H1 (cell line): ENCODE measurements around the gene POU6F2. TPM values are rescaled to one million over a fixed set of nuclear protein-coding genes. Genes with fewer than 3 reads are reported as not detected.
A peak's percentile ranks its signal among the peaks of the same experiment; 100 is the strongest.

Experiments
- CTCF ChIA-PET: fragments of 300-600 bp; sonication (Branson Sonifier 250); formaldehyde crosslinking; loops from one replicate; lab custom pipeline; 2021; ENCODE audit not compliant: partially characterized antibody; lab: Charles Lee
- POLR2A ChIA-PET: fragments of 300-600 bp; sonication (Branson Sonifier 250); formaldehyde crosslinking; loops from one replicate; lab custom pipeline; 2021; ENCODE audit warnings: inconsistent platforms; ENCODE audit not compliant: partially characterized antibody; lab: Charles Lee
- DNase-seq, 2 experiments: peaks; one replicate each; pipeline versions ENCODE4 v3.0.0 to v3.0.0-alpha.2; 2010 to 2022; ENCODE audit warnings: low spot score in 2 of 2, low read depth in 1 of 2, mixed read lengths in 1 of 2
- FAIRE-seq: peaks from 2 replicates; lab custom pipeline; 2011; peaks lifted over from hg19 to GRCh38; lab: Jason Lieb, UNC
- H2AFZ ChIP-seq: 2 replicates; pipeline ENCODE4 v1.8.1; 2012; ENCODE audit warnings: low read length, inconsistent platforms
- H2AK5ac ChIP-seq: 2 replicates; pipeline ENCODE4 v1.6.1; 2013; ENCODE audit warnings: low read depth, low read length
- H2BK120ac ChIP-seq: replicated peaks from 2 replicates; pipeline ENCODE3; 2013; ENCODE audit warnings: low read depth, low read length, inconsistent platforms
- H2BK12ac ChIP-seq: 2 replicates; pipeline ENCODE4 v1.6.1; 2013; ENCODE audit warnings: low read depth, low read length
- H2BK15ac ChIP-seq: 2 replicates; pipeline ENCODE4 v1.6.1; 2013; ENCODE audit warnings: low read length
- H2BK20ac ChIP-seq: 2 replicates; pipeline ENCODE4 v1.6.1; 2013; ENCODE audit warnings: low read length
- H2BK5ac ChIP-seq: 2 replicates; pipeline ENCODE4 v1.6.1; 2013; ENCODE audit warnings: low read depth, low read length
- H3K14ac ChIP-seq: 2 replicates; pipeline ENCODE4 v1.6.1; 2013; ENCODE audit warnings: inconsistent platforms; ENCODE audit not compliant: insufficient read length
- H3K18ac ChIP-seq: 2 replicates; pipeline ENCODE4 v1.6.1; 2013; ENCODE audit warnings: low read length; ENCODE audit errors: extremely low read depth
- H3K23ac ChIP-seq: 2 replicates; pipeline ENCODE4 v1.6.1; 2013; ENCODE audit warnings: inconsistent platforms; ENCODE audit not compliant: insufficient read length
- H3K23me2 ChIP-seq: 2 replicates; pipeline ENCODE4 v1.6.1; 2013; ENCODE audit warnings: low read depth, low read length
- H3K27ac ChIP-seq: 2 replicates; pipeline ENCODE4 v1.6.1; 2011; ENCODE audit warnings: low read depth, low read length, inconsistent platforms
- H3K27me3 ChIP-seq, 4 experiments: replicated peaks in 1 of 4; 1 replicate in 1 of 4; 2 replicates in 3 of 4; pipeline versions ENCODE4 v1.6.1 to v1.8.1; 2011 to 2013; ENCODE audit warnings: low read length in 3 of 4, mild to moderate bottlenecking in 3 of 4, inconsistent platforms in 2 of 4, mixed read lengths in 2 of 4, moderate library complexity in 1 of 4; ENCODE audit not compliant: control insufficient read depth in 3 of 4, insufficient read depth in 3 of 4; ENCODE audit errors: extremely low read depth in 1 of 4
- H3K36me3 ChIP-seq, 4 experiments: 2 replicates each; pipeline versions ENCODE4 v1.6.1 to v1.8.1; 2011 to 2013; ENCODE audit warnings: mild to moderate bottlenecking in 4 of 4, low read length in 3 of 4, moderate library complexity in 2 of 4, control low read depth in 1 of 4, inconsistent platforms in 1 of 4; ENCODE audit not compliant: insufficient read depth in 4 of 4, control insufficient read depth in 2 of 4
- H3K4ac ChIP-seq: replicated peaks from 2 replicates; pipeline ENCODE3; 2013; ENCODE audit warnings: low read length, low read depth, mixed read lengths, inconsistent platforms; ENCODE audit not compliant: insufficient read length
- H3K4me1 ChIP-seq, 4 experiments: replicated peaks in 1 of 4; 1 replicate in 1 of 4; 2 replicates in 3 of 4; pipeline versions ENCODE4 v1.6.1 to v1.8.1; 2011 to 2013; ENCODE audit warnings: low read length in 3 of 4, inconsistent platforms in 2 of 4, mixed read lengths in 1 of 4; ENCODE audit not compliant: insufficient read depth in 4 of 4, control insufficient read depth in 3 of 4
- H3K4me2 ChIP-seq, 2 experiments: 2 replicates each; pipeline versions ENCODE4 v1.6.1 to v1.8.1; 2011 to 2013; ENCODE audit warnings: low read depth in 2 of 2, low read length in 2 of 2, control low read depth in 1 of 2, inconsistent platforms in 1 of 2, mild to moderate bottlenecking in 1 of 2; ENCODE audit not compliant: insufficient read depth in 1 of 2
- H3K4me3 ChIP-seq, 4 experiments: fragments of 200-600, 300-600 bp in 1 of 4; sonication (generic), shearing (Covaris generic), sonication (Bioruptor Twin) in 1 of 4; 2 replicates each; pipeline versions ENCODE4 v1.5.1 to v1.8.1; 2011 to 2016; ENCODE audit warnings: low read length in 4 of 4, low read depth in 3 of 4, control low read depth in 2 of 4, inconsistent platforms in 2 of 4, mild to moderate bottlenecking in 2 of 4, mixed read lengths in 1 of 4, moderate library complexity in 1 of 4; ENCODE audit not compliant: insufficient read depth in 2 of 4; ENCODE audit errors: extremely low read depth in 1 of 4
- H3K56ac ChIP-seq: replicated peaks from 2 replicates; pipeline ENCODE3; 2013; ENCODE audit warnings: low read depth, mild to moderate bottlenecking, mixed read lengths, low read length, inconsistent platforms; ENCODE audit not compliant: insufficient read length
- H3K79me1 ChIP-seq: 2 replicates; pipeline ENCODE4 v1.6.1; 2013; ENCODE audit warnings: low read depth, low read length, control low read depth
- H3K79me2 ChIP-seq, 2 experiments: 2 replicates each; pipeline versions ENCODE4 v1.6.1 to v1.8.1; 2012 to 2013; ENCODE audit warnings: low read length in 2 of 2, mild to moderate bottlenecking in 2 of 2, inconsistent platforms in 1 of 2; ENCODE audit not compliant: insufficient read depth in 2 of 2, control insufficient read depth in 1 of 2
- H3K9ac ChIP-seq, 4 experiments: replicated peaks in 1 of 4; 1 replicate in 1 of 4; 2 replicates in 3 of 4; pipeline versions ENCODE4 v1.6.1 to v1.8.1; 2011 to 2013; ENCODE audit warnings: low read depth in 3 of 4, low read length in 3 of 4, control low read depth in 2 of 4, mild to moderate bottlenecking in 2 of 4, moderate library complexity in 2 of 4, inconsistent platforms in 1 of 4; ENCODE audit errors: extremely low read depth in 1 of 4
- H3K9me3 ChIP-seq, 2 experiments: 2 replicates each; pipeline versions ENCODE4 v1.6.1 to v1.8.1; 2012 to 2013; ENCODE audit warnings: mild to moderate bottlenecking in 2 of 2, moderate library complexity in 2 of 2, control low read depth in 1 of 2, inconsistent platforms in 1 of 2, low read depth in 1 of 2, low read length in 1 of 2, mixed read lengths in 1 of 2; ENCODE audit not compliant: insufficient read depth in 2 of 2
- H4K20me1 ChIP-seq, 2 experiments: replicated peaks in 1 of 2; 2 replicates each; pipeline versions ENCODE3 to v1.8.1; 2011 to 2013; ENCODE audit warnings: inconsistent platforms in 2 of 2, low read length in 2 of 2, mild to moderate bottlenecking in 1 of 2; ENCODE audit not compliant: insufficient read depth in 2 of 2, control insufficient read depth in 1 of 2
- H4K5ac ChIP-seq: 2 replicates; pipeline ENCODE4 v1.6.1; 2013; ENCODE audit warnings: low read length, low read depth, mixed read lengths, inconsistent platforms; ENCODE audit not compliant: insufficient read length
- H4K8ac ChIP-seq: 2 replicates; pipeline ENCODE4 v1.8.0; 2013; ENCODE audit warnings: mild to moderate bottlenecking, moderate library complexity, low read length, inconsistent platforms; ENCODE audit not compliant: insufficient read depth; ENCODE audit errors: extremely low read depth
- H4K91ac ChIP-seq: replicated peaks from 2 replicates; pipeline ENCODE3; 2013; ENCODE audit warnings: low read length, mixed read lengths, inconsistent platforms; ENCODE audit not compliant: insufficient read length
- ATF3 ChIP-seq: IDR thresholded peaks from 2 replicates; pipeline ENCODE4 v1.6.1; 2011; ENCODE audit warnings: low read depth, mild to moderate bottlenecking, low read length; ENCODE audit not compliant: insufficient read depth
- CEBPB ChIP-seq: IDR thresholded peaks from 2 replicates; pipeline ENCODE4 v1.6.1; 2012; ENCODE audit warnings: low read depth, low read length
- CHD2 ChIP-seq: IDR thresholded peaks from 2 replicates; pipeline ENCODE4 v1.6.1; 2012; ENCODE audit warnings: low read length, improper control_type of control experiment
- E2F6 ChIP-seq: IDR thresholded peaks from 2 replicates; pipeline ENCODE4 v1.6.1; 2012; ENCODE audit warnings: inconsistent platforms
- GTF2F1 ChIP-seq: IDR thresholded peaks from 2 replicates; pipeline ENCODE4 v1.6.1; 2012; ENCODE audit warnings: low read depth, low read length, improper control_type of control experiment, borderline replicate concordance
- KDM1A ChIP-seq: fragments of 200-600, 300-600 bp; sonication (generic); IDR thresholded peaks from 2 replicates; pipeline ENCODE4 v1.7.1; 2016; ENCODE audit warnings: mild to moderate bottlenecking, low read length, borderline replicate concordance
- NANOG ChIP-seq: IDR thresholded peaks from 2 replicates; pipeline ENCODE4 v1.6.1; 2011; ENCODE audit warnings: low read length, low read depth, mild to moderate bottlenecking, inconsistent platforms; ENCODE audit not compliant: insufficient read depth, poor library complexity, severe bottlenecking
- PHF8 ChIP-seq: fragments of 200-600 bp; sonication (generic); conservative IDR thresholded peaks from 2 replicates; pipeline ENCODE4 v1.7.1; 2012; ENCODE audit warnings: low read depth, mild to moderate bottlenecking, inconsistent platforms, low read length, moderate library complexity
- POLR2A ChIP-seq, 2 experiments: IDR thresholded peaks; 1 replicate in 1 of 2; 2 replicates in 1 of 2; pipeline ENCODE4 v1.6.1; 2011; ENCODE audit warnings: low read depth in 2 of 2, low read length in 2 of 2, mild to moderate bottlenecking in 2 of 2; ENCODE audit errors: control extremely low read depth in 1 of 2
- POU5F1 ChIP-seq: IDR thresholded peaks from 2 replicates; pipeline ENCODE4 v1.6.1; 2011; ENCODE audit warnings: low read depth, mild to moderate bottlenecking, low read length, moderate library complexity
- SIRT6 ChIP-seq: IDR thresholded peaks from one replicate; pipeline ENCODE4 v1.7.1; 2012; ENCODE audit warnings: low read length, inconsistent platforms
- SIX5 ChIP-seq: IDR thresholded peaks from 2 replicates; pipeline ENCODE4 v1.6.1; 2011; ENCODE audit warnings: mild to moderate bottlenecking, low read depth, low read length
- SP2 ChIP-seq: IDR thresholded peaks from 2 replicates; pipeline ENCODE4 v1.6.1; 2012; ENCODE audit warnings: mild to moderate bottlenecking, low read length, inconsistent platforms
- TBP ChIP-seq: IDR thresholded peaks from 2 replicates; pipeline ENCODE4 v1.6.1; 2011; ENCODE audit warnings: low read depth, low read length, improper control_type of control experiment
- WGBS, 2 experiments: shearing (Covaris generic) in 1 of 2; methylation state at CpG; one replicate each; pipeline versions ENCODE4 v1.1.6 to v1.1.7; 2013 to 2015; ENCODE audit warnings: low lambda C conversion rate in 2 of 2, mixed read lengths in 2 of 2, inconsistent platforms in 1 of 2, low coverage in 1 of 2, missing lambda C conversion rate in 1 of 2; ENCODE audit not compliant: insufficient replicate concordance in 2 of 2, insufficient coverage in 1 of 2, insufficient read length in 1 of 2; ENCODE audit errors: extremely low coverage in 1 of 2, missing lambda C conversion rate in 1 of 2; 5-methylcytosine and 5-hydroxymethylcytosine counted together
- polyA plus RNA-seq, 7 experiments: library from polyadenylated mRNA; depleted of rRNA in 3 of 7; stranded (reverse) in 5 of 7; unstranded in 2 of 7; fragments of >200 nt in 5 of 7; fragments of 200-250 nt in 2 of 7; gene quantifications; 1 replicate in 5 of 7; 2 replicates in 1 of 7; 4 replicates in 1 of 7; pipeline versions ENCODE4 v1.2.1 to v1.2.3, GENCODE V29; 2011 to 2013; ENCODE audit warnings: missing spikeins in 2 of 7, mixed read lengths in 2 of 7
- total RNA-seq: library from RNA; stranded (reverse); fragmentation: NEBNext Ultra II Directional; extraction: Animal tissue kit (Norgen Biotek cat#: 25700); gene quantifications from 2 replicates; pipeline ENCODE4 v1.2.1, GENCODE V29; 2021

POU6F2 gene
- total and polyA plus RNA-seq, 2 of the 8 experiments (the other 6 are each of a cell fraction or from before 2014, with no cell fraction given), result 1.1 to 2.0 TPM

GRCh38 chr7:39187130-39187529 is 209.4 kb downstream of the POU6F2 start:
- CTCF ChIA-PET, result interaction anchor here (0.6 to 2.0 kb wide), 6 partner anchors 9 to 287 kb away, joined by 3 to 7 read pairs (median 4); no protein-coding TSS in a partner anchor
- TF ChIP-seq SIX5 (no peak), CEBPB (no peak), ATF3 (no peak), TBP (no peak), SP2 (no peak), POU5F1 (no peak), PHF8 (no peak), SIRT6 (no peak), KDM1A (no peak), GTF2F1 (no peak), NANOG (no peak), POLR2A (IDR thresholded peaks at IDR 0.05; ENCODE audit: control extremely low read depth in 1 of 2, low read depth in 2 of 2, low read length in 2 of 2) (no peak), E2F6 (no peak), CHD2 (no peak)

More at GRCh38 chr7:39187130-39187529, 209.4 kb downstream of the POU6F2 start:
- peak overlapping the region; percentile 71; the same call in 1 of the 2 replicates for H2BK5ac ChIP-seq
- H3K27me3 ChIP-seq, result no peaks in the 10 kb centered on the region
- no peaks in the 10 kb centered on the region for H3K79me1 ChIP-seq
- H2BK15ac ChIP-seq, result no peak overlapping the region; the same call in 1 of the 2 replicates
- no peak overlapping the region for H4K91ac ChIP-seq
- H2AFZ ChIP-seq, result no peak overlapping the region
- H3K27ac ChIP-seq, result no peak overlapping the region
- no peak overlapping the region for H3K4ac ChIP-seq
- no peaks in the 10 kb centered on the region; the same call in 1 of the 2 replicates for H3K23me2 ChIP-seq
- FAIRE-seq (no peak), DNase-seq (no peak)
- 94% methylated on average over 4 of the region's 4 CpGs; no CpG with 5 or more reads in 1 of the 2 experiments for WGBS, 2 experiments
- no peak overlapping the region; the same call in 1 of the 2 replicates for H2AK5ac ChIP-seq
- H3K4me1 ChIP-seq, result peaks cover 2 to 8% (median 5%) of the 10 kb centered on the region in 4 experiments
- peak overlapping the region; percentile 87 for H2BK12ac ChIP-seq
- no peak overlapping the region for H4K5ac ChIP-seq
- H2BK120ac ChIP-seq, result no peak overlapping the region
- no peak overlapping the region; the same call in 1 of the 2 replicates for H3K18ac ChIP-seq
- no peaks in the 10 kb centered on the region for H3K36me3 ChIP-seq
- H3K14ac ChIP-seq, result no peak overlapping the region
- no peaks in the 10 kb centered on the region for H4K20me1 ChIP-seq
- H3K4me2 ChIP-seq, result no peak overlapping the region
- H3K9ac ChIP-seq, result no peak overlapping the region
- POLR2A ChIA-PET, result no interaction called here
- no peak overlapping the region for H3K4me3 ChIP-seq
- no peak overlapping the region for H4K8ac ChIP-seq
- H2BK20ac ChIP-seq, result no peak overlapping the region
- peaks cover 5 to 11% of the 10 kb centered on the region in 2 experiments; a peak in 2 of 4 replicates for H3K9me3 ChIP-seq
- H3K23ac ChIP-seq, result no peak overlapping the region
- no peaks in the 10 kb centered on the region for H3K79me2 ChIP-seq
- H3K56ac ChIP-seq, result no peak overlapping the region
